IPS-18c (cell line): ENCODE measurements around the gene GLT8D2.

Experiments
- H3K4me3 ChIP-seq: 2 replicates; pipeline ENCODE4 v1.7.0; 2013; ENCODE audit warnings: low read depth, mild to moderate bottlenecking, low read length, moderate library complexity; ENCODE audit not compliant: insufficient read depth
- H3K9me3 ChIP-seq: one replicate; pipeline ENCODE4 v1.6.1; 2013; ENCODE audit warnings: mild to moderate bottlenecking, low read length, moderate library complexity; ENCODE audit not compliant: control insufficient read depth, insufficient read depth

Gene GLT8D2

DNA sequence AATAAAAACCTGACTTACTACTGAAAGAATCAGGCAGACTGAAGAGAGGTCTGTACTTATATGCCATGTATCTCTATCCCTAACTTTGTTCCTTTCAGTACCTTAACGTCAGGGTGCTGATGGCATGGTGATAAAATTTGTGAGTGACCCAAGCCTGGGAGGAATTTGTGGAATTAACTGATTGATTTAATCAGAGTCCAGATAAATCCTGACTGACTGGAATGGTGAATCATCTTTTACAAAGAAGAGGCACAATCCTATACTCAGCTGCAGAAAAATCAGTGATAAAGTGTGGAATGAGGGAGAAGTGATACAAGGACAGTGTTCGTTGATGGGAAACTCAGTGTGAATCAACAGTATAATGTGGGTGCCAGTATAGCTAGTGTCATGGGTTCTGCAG, 80.6 kb downstream of the GLT8D2 start:
- no peak overlapping the region for H3K4me3 ChIP-seq
- H3K9me3 ChIP-seq = no peaks in the 10 kb centered on the region

DNA sequence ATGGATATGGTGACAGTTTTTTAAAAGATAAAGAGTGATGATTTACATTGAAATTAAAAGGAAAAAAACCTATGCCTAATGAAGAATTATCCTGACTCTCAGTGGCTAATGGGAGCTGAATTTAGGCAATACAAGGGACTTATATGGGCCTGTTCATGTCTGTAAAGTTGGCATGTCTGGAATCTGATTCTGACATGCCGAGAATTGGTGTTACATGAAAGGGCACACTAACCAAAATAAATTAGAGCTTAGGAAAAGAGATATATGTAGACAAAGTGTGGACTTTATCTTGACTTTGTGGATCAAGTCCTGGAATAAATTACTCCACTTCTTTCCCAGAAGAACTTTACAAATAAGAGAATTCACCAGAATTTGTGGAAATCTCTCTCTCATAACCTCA, 83.3 kb downstream of the GLT8D2 start:
- Histone ChIP-seq H3K9me3 (no peaks in the 10 kb centered on the region), H3K4me3 (peak overlapping the region; percentile 58)

DNA sequence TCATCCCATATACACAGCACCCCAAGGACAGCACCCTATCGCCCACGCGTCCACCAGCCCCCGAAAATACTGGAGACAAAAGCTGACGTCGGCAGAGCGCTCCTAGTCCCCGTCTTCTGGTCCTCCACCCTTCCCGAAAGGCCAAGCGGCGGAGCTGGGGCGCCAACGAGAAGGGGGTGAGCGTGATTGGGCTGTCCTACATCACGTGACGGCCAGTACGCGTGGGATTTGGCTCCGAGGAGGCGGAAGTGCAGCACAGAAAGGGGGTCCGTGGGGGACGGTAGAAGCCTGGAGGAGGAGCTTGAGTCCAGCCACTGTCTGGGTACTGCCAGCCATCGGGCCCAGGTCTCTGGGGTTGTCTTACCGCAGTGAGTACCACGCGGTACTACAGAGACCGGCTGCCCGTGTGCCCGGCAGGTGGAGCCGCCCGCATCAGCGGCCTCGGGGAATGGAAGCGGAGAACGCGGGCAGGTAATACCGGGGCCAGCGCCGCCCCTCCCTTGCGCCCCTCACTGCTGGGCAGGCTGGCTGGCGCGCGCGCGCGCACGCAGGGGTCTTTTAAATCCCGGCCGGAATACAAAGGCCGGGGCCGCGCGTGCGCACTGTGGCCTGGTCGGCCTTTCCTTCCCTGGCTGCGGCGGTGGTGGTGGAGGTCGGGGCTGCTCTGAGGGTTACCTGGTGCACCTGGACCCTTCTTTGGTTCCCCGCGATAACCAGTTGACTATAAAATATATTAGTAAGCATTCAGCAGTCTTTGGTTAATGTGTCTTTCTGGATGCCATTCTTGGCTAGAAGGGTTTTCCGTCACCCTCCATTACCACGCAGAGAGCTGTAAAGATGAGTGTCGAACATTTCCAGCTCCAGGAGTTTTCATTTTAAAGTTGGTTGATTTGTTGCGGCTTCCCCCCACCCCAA, 84.1 kb downstream of the GLT8D2 start, which contains the start of gene TDG:
Gene TDG, plus strand, starts transcription at position 283 of the 915 bp plus-strand sequence. Its CDS starts 166 bp downstream, at position 449.
- H3K9me3 ChIP-seq = no peaks in the 10 kb centered on the region
- H3K4me3 ChIP-seq = peak within 1 kb of the TSS; percentile 58

DNA sequence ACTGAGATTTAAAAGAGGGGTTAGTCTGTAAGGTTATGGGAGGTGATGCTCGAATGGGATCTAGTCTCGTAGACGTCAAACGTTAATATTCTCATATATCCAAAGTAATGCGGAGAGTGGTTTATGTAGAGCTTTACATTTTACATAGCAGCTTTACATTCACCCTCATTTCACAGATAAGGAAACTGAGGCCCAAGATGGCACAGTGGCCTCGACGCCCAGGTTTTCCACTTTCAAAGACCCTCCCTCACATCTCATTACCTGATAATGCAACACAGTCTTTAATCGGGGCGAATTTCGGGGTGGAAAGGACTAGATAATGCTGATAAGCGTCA, 84.8 kb downstream of the GLT8D2 start:
- Histone ChIP-seq H3K4me3 (peak overlapping the region; percentile 58), H3K9me3 (no peaks in the 10 kb centered on the region)

DNA sequence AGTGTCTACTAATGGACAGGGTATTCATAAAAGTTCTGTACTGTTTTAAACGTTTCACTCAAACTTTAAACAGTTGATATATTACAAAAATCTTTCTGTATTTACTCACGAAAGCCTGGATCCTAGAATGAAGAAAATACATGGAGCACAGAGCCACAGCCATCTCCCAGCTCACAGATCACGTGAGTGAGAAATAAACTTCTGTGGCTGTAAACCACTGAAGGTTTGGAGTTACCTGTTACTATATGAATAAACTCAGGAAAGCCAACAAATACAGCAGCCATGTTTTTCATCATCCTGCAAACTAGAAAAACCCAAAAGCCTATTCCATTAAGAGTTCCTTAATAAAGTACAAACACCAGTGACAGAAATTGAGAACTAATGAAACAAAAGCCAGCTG, 85.2 kb downstream of the GLT8D2 start:
- H3K4me3 ChIP-seq = peak overlapping the region; percentile 58

DNA sequence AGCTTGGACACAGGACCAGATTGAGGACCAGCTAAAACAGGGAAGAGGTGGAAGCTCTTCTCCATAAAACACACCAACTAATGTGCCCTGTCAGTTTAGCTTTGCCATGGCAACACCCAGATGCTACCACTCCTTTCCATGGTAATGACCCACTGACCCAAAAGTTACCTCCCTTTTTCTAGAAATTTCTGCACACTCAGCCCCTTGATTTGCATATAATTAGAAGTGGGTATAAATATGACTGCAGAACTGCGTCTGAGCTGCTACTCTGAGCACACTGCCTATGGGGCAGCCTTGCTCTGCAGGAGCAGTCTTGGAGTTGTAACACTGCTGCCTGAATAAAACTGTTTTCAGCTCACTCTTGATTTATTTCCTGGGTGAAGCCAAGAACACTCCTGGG, 87.5 kb downstream of the GLT8D2 start:
- Histone ChIP-seq H3K4me3 (no peak overlapping the region), H3K9me3 (no peaks in the 10 kb centered on the region)

More for the DNA sequence above, 85.2 kb downstream of the GLT8D2 start:
- no peaks in the 10 kb centered on the region for H3K9me3 ChIP-seq

DNA sequence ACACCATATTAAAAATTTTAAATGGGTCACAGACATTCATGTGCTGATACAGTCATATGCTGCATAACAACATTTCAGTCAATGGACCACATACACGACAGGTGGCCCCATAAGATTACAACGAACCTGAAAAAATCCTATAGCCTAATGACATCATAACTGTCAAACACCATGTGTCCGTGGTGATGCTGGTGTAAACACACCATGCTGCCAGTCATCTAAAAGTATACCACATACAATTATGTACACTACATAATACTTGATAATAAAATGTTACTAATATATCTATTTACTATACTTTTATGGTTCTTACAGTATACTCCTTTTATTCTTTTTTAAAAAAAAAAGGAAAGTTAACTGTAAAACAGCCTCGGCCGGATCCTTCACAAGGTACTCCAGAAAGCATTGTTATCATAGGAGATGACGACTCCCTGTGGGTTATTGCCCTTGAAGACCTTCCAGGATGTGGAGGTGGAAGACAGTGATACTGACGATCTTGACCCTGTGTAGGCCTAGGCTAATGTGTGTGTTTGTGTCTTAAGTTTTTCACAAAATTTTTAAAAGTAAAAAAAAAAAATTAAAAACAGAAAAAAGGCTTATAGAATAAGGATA, 89.3 kb downstream of the GLT8D2 start:
- no peaks in the 10 kb centered on the region for H3K9me3 ChIP-seq
- H3K4me3 ChIP-seq = no peak overlapping the region

DNA sequence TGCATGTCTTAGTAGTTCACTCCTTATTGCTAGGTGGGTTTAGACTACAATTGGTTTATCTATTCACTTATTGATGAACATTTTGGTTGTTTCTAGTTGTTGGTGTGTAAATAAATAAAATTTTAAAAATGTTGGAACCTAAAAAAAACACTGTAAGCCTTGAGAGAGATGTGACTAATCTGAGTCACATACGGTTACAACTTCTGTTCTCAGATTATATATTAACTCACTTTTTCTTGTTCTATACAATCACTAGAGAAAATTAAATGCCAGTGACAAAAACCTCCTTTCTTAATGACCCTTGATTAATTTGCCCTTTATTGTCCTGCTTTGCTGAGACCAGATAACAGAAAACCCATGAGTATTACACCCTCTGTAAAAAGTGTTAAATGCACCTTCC, 91.4 kb downstream of the GLT8D2 start:
- Histone ChIP-seq H3K9me3 (no peaks in the 10 kb centered on the region), H3K4me3 (no peak overlapping the region)

DNA sequence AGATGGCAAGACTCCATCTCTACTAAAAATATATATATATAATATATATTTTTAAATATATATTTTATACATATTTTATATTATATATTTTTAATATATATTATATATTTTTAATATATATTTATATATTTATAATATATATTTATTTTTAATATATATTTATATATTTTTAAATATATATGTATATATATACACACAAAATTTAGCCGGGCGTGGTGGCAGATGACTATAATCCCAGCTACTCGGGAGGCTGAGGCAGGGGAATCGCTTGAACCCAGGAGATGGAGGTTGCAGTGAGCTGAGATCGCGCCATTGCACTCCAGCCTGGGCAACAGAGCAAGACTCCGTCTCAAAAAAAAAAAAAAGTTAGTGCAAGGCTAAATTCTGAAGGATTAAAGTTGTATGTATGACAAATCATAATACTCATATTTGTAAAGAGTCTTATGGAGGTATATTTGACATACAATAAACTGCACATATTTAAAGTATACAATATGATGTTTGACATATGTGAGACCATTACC, 92.1 kb downstream of the GLT8D2 start:
- Histone ChIP-seq H3K9me3 (no peaks in the 10 kb centered on the region), H3K4me3 (no peak overlapping the region)

DNA sequence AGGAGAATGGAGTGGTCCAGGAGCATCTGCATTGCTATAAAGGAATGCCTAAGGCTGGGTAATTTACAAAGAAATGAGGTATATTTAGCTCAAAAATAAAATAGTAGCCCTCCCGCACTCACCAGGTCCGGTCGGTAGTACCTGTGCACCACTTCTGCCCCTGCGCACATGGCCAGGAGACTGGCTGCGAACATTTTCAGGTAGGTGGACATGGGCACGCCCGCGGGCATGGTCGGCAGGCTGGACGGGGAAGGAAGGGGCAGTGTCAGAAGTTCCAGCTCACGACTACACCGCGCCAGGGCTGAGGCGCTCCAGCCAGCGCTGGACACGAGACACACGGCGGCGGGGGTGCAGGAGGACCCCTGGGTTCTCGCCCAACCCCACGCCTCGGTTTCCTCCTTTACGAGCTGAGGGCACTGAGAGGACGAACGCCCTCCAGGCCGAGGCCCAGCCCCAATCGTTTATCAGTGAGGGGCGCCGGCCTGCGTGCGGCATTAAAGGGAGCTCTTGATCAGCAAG, 93.4 kb downstream of the GLT8D2 start:
- Histone ChIP-seq H3K9me3 (no peaks in the 10 kb centered on the region), H3K4me3 (peak overlapping the region; percentile 94)

DNA sequence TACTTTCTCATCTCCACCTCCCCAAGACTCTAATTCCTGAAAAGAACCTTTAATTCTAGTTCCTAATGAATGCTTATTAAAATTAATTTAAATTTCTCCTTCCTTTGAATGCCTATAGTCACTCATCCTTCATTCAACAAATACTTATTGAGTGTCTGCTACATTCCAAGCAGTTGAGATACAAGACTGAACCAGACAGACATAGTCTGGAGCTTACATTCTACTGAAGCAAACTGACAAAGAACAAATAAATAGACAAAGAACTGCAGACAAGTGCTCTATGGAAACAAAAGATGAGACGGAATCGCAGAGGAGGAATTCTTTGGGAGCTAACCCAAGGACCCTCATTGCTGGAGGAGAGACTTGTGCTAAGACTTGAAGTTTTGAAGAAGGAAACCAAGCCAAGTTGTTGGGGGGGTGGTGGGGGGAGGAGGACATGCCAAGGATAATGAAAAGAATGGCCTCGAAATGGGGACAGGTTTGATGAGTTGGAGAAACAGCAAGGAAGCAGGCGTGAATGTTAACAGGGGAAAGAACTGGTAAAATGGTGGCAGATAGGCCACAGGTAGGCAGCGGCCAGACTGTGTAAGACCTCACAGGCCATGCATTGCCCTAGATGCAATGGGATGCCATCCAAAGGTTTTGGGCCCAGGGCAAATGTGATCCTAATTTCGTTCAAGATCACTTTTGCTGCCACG, 94.0 kb downstream of the GLT8D2 start:
- peak overlapping the region; percentile 94 for H3K4me3 ChIP-seq
- no peaks in the 10 kb centered on the region for H3K9me3 ChIP-seq

DNA sequence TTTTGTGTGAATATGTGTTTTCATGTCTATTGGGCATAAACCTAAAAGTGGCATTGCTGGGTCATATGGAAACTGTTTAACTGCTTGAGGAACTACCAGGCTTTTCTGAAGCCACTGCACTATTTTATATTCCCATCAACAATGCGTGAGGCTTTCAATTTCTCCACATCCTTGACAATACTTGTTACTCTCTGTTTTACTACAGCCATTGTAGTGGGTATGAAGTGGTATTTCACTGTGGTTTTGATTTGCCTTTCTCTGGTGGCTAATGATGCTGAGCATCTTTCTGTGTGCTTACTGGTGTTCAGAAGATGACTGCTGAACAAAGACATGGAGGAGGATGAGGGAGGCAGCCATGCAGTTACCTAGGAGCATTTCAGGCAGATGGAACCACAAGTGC, 97.5 kb downstream of the GLT8D2 start:
- Histone ChIP-seq H3K4me3 (no peak overlapping the region), H3K9me3 (no peaks in the 10 kb centered on the region)

DNA sequence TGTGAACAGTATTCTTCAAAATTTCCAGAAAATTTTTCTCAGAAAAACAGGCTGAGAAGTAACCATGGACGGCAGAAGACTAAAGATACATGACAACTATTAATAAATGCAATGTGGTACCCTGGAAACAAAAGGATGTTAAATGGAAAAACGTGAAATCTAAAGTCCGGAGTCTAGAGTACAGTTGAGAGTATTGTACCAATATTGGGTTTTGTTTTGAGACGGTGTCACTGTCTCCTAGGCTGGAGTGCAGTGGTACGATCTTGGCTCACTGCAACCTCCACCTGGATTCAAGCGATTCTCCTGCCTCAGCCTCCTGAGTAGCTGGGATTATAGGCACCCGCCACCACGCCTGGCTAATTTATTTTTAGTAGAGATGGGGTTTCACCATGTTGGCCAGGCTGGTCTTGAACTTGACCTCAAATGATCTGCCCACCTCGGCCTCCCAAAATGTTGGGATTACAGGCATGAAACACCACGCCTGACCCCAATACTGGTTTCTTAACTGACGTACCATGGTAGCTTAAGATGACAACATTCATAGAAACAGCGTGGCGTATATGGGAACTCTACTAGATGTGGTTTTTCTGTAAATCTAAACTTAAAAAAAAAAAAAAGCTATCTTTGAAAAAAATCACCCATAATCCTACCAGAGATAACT, 101.1 kb downstream of the GLT8D2 start:
- Histone ChIP-seq H3K4me3 (no peak overlapping the region), H3K9me3 (no peaks in the 10 kb centered on the region)

DNA sequence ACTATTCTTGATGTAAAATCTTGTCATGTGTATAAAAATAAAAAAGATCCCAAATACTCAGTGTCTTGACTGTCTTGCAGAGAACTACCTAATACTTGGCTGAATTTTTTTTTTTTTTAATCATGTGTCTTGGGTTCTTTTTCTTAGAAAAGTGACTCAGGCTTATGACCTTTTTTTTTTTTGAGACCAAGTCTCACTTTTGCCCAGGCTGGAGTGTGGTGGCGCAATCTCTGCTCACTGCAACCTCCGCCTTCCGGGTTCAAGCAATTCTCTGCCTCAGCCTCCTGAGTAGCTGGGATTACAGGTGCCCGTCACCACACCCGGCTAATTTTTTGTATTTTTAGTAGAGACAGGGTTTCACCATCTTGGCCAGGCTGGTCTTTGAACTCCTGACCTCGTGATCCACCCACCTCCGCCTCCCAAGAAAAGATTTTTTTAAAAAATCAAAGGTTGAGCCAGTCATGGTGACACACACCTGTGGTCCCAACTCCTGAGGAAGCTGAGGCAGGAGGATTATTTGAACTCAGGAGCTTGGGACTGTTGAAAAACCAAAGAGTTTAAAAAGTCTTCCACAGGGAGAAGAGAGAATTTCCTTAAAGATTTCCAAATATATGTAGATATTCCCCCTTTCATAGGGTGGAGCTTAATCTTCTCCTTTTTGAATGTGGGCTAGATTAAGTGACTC, 102.0 kb downstream of the GLT8D2 start:
- no peaks in the 10 kb centered on the region for H3K9me3 ChIP-seq
- H3K4me3 ChIP-seq = no peak overlapping the region

DNA sequence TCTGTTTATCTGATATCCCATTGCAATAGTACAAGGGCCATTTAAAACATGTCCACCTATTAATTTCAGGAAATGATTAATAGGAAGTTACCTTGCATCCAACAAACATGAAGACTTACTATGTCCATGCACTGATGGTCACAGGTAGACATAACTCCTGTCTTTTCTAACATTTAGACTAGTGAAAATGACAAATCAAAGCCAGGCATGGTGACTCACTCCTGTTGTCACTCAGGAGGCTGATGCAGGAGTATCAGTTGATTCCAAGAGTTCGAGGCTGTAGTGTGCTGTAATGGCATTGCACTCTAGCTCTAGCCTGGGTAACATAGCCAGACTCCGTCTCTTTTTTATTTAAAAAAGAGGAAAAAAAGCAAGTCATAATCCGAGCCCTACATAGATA, 105.0 kb downstream of the GLT8D2 start:
- H3K4me3 ChIP-seq = no peak overlapping the region
- H3K9me3 ChIP-seq = no peaks in the 10 kb centered on the region
